ENCODE results near the gene SMIM45.

GRCh38 chr22:41979423-41980250, 27.7 kb downstream of the SMIM45 start:
- no peak for TF ChIP-seq POLR2A (IDR thresholded peaks at IDR 0.05; ENCODE audit: control extremely low read depth in 1 of 2, low read depth in 2 of 2, low read length in 2 of 2)
- TF ChIP-seq SIN3A (conservative IDR thresholded peaks at IDR 0.05 in 1 of 2, IDR thresholded peaks at IDR 0.05 in 1 of 2; ENCODE audit: low read depth in 1 of 2, low read length in 2 of 2) = no peak
- no peak for TF ChIP-seq CTCF (IDR thresholded peaks at IDR 0.05; ENCODE audit: control extremely low read depth in 1 of 3, insufficient read depth in 1 of 3, low read depth in 1 of 3, low read length in 3 of 3)
- no peak for TF ChIP-seq JUND (IDR thresholded peaks at IDR 0.05; ENCODE audit: low read length)
- TF ChIP-seq CHD2 (IDR thresholded peaks at IDR 0.05; ENCODE audit: low read length) = no peak
- no peak for TF ChIP-seq MAX (IDR thresholded peaks at IDR 0.05)
- no peak for TF ChIP-seq POLR2AphosphoS5 (IDR thresholded peaks at IDR 0.05; ENCODE audit: low read depth, low read length)
- no peak for TF ChIP-seq CEBPB (IDR thresholded peaks at IDR 0.05; ENCODE audit: low read depth, low read length)
- TF ChIP-seq CREB1 (IDR thresholded peaks at IDR 0.05) = no peak

Measured in H1 (cell line).